ENCODE measurements around the gene TUSC2.
"Not testable (repeated sequence)": the region's sequence is repeated elsewhere in the genome, so short reads cannot be mapped to it uniquely, and the experiment has no call there.

Gene TUSC2

DNA sequence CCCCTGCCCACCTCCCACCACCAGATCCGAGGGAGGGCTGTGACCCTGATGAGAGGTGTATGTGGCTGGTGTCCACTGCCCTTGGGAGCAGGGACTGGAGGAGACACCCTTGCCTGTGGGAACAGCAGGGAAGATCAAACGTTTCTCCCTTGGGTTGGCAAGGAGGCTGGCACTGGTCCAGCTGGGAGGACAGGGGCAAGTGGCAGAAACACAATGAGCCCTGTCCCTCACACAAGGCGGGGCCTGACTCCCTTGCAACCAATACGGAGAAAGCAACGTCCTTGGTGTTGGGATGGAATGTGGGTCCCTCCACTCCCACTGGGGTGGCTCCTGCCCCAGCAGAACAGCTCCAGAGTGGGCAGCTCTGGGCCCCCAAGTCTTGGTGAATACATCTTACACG lies 10.7 kb downstream of the TUSC2 start:
- DNase-seq (ENCODE audit: low read depth): no peak

DNA sequence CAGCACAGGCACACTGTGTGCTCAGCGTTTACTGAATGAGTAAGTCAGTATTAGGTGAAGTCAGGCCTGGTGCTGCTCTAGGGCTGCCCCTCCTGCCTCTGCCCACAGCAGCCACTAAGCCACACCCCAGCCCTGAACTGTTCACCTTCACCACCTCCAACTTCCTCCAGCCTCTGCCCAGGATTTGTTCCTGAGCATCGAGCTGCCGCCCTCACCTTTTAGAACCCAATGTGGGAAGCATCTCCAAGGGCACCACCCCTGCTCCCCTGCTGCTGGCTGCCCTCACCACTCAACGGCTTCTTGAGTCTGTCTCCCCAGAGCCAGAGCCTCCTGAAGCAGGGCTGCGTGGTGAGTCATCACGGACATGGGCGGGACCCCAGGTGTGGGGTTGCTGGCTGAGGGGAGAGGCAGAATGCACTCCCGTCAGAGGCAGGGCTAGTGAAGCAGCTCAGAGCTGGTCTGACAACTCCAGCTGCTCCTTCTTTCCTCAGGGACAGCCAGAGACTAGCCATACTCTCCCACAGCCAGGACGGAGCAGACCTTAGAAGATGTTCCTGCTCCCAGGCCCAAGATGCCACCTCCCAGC lies 11.3 kb downstream of the TUSC2 start:
- peak; percentile 44 for DNase-seq (ENCODE audit: low read depth)

DNA sequence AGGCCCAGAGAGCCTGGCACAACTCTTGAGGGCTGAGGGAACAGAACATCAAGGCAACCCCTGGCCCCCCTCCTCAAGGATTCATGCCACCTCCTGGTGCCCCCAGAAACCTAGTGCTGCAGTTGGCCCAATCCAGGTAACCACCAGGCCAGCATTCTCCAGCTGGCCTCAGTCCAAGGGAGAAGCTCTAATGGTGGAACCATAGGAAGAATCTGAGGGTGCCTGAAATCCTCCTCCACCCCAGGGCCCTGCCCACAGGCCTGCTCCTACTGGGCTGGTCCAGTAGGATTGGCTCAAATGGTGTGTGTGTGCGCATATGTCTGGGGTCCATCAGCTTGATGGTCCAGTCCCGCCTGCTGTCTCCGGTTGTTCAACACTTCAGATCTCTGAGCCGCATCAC lies 13.2 kb downstream of the TUSC2 start:
- no peak for DNase-seq (ENCODE audit: low read depth)

DNA sequence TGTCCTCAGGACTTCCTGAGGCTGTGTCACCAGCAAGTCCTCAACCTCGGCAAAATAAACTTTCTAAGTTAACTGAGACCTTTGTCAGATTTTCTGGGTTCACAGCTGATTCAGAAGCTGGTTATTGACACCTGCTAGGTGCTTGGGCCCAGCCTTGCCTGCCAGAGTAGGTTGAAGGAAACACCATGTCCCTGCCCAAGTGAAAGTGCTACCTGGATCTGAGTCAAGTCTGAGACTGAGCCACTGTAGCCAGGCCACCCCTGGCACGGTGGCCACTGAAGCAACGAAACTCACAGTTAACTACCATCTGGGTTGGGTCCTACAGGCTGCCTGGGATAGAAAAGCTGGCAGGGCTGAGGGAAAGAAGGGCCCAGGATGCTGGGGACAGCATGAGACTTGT lies 13.7 kb downstream of the TUSC2 start:
- no peak for DNase-seq (ENCODE audit: low read depth)

GRCh38 chr3:50312041-50312440 lies 16.0 kb downstream of the TUSC2 start:
- not testable (repeated sequence) for DNase-seq (ENCODE audit: low read depth)

GRCh38 chr3:50304601-50305000 lies 23.4 kb downstream of the TUSC2 start:
- DNase-seq (ENCODE audit: low read depth): no peak

DNA sequence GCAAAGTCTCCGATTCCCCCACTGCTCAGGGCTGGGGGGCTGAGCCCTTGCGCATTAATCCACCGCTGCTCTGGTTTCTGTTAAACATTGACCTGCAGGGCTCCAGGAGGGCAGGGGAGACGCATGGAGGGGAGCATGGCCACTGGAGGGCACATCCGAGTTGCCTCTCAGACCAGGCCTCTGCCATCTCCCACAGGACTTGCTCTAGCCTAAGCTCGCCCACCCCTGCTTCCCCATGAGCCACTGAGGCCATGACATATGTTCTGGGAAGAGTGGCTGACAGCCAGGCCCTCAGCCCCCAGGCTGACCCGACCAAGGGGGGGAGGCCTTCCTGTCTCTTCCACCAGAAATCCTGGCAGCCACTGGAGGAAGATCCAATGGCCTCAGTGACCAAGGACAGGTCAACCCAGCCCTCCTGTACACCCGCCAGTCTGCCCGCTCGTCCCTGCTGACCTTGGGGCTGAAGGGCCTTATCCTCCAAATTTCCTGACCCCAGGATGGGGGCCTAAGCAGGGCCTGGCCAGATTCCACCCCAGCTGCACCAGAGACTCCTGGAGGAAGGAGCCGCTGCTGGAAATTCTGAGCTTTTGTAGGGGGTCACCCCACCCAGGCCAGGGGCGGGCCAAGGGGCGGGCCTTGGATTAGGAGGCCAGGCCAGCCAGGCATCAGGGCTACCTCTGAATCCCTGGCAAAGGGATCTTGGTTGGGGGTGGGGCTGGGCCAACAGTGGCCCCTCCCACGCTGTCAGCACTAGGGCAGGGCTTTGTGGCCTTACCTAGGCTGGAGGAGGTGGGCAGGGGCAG lies 24.8 kb downstream of the TUSC2 start, which contains the start of gene HYAL1:
HYAL1 (minus strand) TSS at position 562 of the 803 bp plus-strand sequence. CDS start 618 bp downstream, outside the sequence.
- no peak for DNase-seq (ENCODE audit: low read depth)

DNA sequence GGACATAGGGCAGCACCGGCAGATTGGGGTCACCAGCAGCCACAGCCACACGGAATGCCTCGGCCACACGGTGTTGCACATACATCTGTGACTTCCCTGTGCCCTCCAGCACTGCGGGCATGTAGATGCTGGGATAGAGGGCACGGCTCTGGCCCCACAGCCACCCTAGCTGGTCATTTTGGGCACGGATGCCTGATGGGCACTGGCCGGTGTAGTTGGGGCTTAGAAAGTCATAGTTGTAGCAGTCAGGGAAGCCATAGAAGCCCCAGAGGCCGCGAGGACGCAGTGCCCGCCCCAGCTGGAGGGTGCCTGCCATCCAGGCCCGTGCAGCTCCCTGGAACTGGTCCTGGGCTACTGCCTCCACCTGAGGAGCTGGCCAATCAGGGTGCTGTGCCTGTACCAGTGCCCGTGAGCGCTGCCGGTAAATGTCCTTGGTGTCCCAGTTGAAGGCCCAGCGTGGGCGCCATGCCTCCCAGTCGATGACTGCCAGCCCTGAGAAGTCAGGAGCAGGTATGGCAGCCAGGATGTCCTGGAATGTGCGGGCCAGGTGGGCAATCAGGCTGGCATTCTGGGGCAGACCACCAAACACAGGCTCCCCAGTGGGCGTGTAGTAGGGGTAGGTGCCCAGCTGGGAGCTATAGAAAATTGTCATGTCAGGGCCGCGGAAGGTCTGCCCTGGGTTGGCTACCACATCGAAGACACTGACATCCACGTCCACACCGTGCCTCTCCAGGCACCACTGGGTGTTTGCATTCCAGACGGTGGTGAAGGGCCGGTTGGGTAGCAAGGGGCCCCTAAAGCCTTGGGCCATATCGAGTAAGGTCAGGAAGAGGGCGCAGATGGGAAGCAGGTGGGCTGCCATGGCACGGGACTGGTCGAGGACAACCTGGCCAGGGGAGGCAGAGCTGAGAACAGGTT lies 25.7 kb downstream of the TUSC2 start:
- no peak for DNase-seq (ENCODE audit: low read depth)

- DNase-seq (ENCODE audit: low read depth): no peak
These were observed 27.3 kb downstream of the TUSC2 start for GRCh38 chr3:50300681-50301254.

DNA sequence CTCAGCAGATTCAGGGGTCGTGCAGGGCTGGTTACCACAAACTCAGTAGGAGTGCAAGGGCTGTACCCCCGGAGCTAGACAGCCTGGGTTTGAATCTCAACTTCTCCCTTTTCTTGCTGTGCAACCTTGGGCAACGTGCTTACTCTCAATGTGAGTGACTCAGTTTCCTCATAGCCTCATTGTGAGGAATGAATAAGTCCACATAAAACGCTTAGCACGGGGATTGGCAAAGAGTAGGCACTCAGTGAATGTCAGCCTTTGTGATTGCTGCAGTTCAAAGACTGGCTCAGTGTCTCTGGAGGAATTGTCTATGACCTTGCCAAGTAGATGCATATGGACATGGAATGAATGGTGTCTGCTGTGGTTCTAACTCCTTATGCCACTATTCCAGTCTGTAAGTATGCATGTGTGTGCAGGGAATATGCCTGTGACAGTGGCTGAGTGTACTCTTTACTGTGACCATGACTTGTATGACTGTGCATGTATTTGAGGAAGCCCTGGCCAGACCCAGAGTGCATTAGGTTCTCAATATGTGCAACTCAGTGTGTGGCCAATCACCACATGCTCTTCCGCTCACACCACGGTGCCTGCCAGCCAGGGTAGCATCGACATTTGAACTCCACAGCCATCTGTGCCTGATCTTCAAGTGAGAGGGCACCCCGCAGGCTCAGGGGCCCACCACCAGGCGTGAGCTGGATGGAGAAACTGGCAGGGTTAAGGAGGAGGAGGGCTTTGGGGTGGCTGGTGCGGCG lies 27.9 kb downstream of the TUSC2 start:
- no peak for DNase-seq (ENCODE audit: low read depth)

DNA sequence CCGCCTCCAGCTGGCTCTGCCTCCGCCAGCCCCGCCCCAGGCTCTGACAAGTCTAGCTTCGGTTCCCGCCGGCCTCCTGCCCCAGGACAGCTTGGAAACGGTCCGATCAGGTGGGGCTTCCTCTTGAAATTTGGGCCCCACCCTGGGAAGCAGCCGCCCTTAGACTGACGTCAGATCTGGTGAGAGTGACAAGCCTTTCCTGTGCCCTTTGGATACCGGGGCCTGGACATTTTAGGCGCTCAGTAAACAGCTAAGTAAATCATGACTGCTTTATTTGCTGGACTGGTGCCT lies 28.4 kb downstream of the TUSC2 start:
- DNase-seq (ENCODE audit: low read depth): no peak

GRCh38 chr3:50298836-50299637 lies 29.0 kb downstream of the TUSC2 start, which contains the start of the genes HYAL3 and NAA80:
Gene HYAL3 (minus strand): TSS chr3:50299405. CDS start chr3:50295602, 3,803 bp downstream.
Gene NAA80 (minus strand): TSS chr3:50299405. CDS start chr3:50297463, 1,942 bp downstream.
- peak; percentile 99 for DNase-seq (ENCODE audit: low read depth)

DNA sequence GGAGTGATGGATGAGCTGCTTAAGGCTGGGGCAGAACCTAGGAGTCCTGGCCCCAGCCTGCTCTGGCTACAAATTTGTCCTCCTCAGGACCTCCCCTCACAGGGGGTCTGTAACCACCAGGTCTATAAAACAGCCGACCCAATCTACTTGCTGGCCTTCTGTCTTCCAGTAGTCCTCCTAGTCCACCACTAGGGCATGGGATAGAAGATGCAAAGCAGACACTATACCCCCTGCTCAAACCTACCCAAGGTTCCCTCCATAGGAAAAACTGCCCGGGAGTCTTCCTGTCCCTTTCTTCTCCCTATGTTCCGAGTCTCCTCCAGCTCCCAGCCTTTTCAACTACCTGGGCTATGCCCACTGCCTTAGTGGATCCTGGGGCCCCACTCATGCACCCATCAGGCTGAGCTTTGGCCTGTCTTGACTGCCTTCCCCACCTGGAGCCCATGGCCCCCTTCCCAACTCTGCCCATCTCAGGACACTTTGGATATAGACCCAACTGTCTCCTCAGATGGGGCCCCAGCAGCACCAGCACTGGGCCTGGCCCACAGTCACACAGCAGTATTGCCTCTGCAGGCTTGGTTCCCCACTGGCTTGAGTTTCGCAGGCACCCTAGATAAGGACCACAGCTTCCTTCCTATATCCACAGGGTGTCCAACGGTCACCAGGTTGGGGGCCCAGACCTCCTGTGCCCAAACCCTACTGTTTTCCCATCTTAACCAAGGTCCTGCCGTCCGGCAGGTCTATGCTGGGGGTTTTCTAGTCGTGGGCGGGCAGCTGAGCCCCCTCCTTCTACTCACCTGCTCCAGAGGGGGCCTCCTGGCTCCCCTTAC lies 29.9 kb downstream of the TUSC2 start:
- DNase-seq (ENCODE audit: low read depth): no peak

GRCh38 chr3:50297384-50297775 lies 30.6 kb downstream of the TUSC2 start:
- DNase-seq (ENCODE audit: low read depth): no peak

DNA sequence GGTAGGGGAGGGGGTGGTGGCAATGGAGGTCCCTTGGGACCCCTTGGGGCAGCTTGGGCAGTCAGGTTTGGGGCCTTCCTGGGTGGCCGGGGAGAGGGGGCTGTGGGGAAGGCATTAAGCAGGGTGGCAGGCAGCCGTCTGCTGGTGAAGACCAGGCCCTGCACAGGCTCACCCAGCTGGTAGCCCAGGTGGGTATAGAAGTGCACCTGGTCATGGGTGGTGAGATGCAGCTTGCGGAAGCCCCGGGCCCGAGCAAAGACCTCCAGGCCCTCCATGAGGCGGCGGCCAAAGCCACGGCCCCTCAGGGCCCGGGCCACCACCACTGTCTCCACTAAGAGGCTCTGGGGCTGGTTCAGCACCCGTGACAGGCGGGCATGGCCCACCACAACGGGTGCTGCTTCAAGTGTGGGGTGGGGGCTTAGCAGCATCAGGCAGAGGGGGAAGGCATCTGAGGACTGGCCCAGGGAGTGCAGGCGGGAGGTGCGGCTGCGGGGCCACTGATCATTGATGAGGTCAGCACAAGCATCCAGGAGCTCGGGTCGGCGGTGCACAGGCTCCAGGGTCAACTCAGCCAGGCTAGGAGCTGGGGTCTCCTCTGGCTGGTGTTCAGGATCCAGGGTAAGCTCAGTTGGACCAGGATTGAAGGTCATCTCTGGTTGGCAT lies 31.2 kb downstream of the TUSC2 start:
- no peak for DNase-seq (ENCODE audit: low read depth)

- DNase-seq (ENCODE audit: low read depth): no peak
These were observed 32.2 kb downstream of the TUSC2 start for GRCh38 chr3:50295553-50296431.

DNA sequence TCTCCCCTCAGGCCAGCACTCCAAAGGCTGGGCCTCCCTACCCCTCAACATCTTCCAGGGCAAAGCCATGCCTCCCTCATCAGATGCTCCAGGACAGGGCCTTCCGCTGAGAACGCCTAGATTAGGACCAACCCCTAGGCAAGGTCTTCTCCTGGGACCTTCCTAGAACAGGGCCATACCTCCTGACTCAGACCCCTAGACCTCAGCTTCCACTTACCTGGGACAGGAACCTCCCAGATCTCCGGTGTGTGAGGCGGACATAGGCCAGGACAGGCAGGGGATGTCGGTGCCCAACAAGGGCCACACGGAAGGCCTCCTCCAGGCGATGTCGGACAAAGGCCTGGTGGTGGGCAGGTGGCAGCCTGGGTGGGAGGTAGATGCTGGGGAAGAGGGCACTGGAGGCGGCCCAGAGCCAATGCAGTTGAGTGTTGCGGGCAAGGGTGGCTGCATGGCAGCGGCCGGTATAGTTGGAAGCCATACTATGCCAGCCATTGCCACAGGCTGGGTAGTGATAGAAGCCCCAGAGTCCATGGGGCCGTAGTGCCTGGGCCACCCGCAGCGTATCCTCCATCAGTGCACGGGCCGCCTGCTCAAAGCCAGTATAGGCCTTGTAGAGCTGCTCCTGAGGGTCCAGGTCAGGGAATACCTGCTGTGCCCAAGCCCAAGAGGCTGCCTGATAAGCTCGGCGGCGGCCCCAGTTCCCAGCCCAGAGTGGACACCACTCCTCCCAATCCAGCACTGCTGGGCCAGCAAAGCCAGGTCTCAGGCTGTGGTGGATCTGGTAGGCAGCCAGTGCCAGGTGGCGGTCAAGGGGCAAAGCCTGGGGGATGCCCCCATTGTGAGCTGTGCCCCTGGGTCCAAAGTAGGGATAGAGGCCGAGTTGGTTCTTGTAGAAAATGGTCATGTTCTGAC lies 33.3 kb downstream of the TUSC2 start:
- DNase-seq (ENCODE audit: low read depth): no peak

Data from activated T-cell treated with anti-CD3 and anti-CD28 coated beads for 48 hours (primary cell).